T-helper 17 cell (primary cell): ENCODE data around the gene WNT3A. TPM values are rescaled to one million over a fixed set of nuclear protein-coding genes. Genes with fewer than 3 reads are reported as not detected.

Source experiments
- total RNA-seq, 4 donors: library from RNA in 2 of 4; stranded (reverse) in 2 of 4; gene quantifications; one replicate each; pipeline ENCODE4 v1.2.3 and lab custom pipeline; 2022 to 2026

Gene WNT3A
- total RNA-seq, 2 donors from 2014 or later: not detected

Other genes starting within 250 kb of the WNT3A start
- not detected for gene PRSS38, start 191.3 kb upstream of the WNT3A start, total RNA-seq
- under 1 TPM; 0.10 to 0.18 TPM for gene WNT9A, start 59.1 kb upstream of the WNT3A start, total RNA-seq
- gene ARF1, start 75.7 kb downstream of the WNT3A start, total RNA-seq: 100 to 1,000 TPM; 325 to 382 TPM
- 10 to 100 TPM; 20.9 to 21.6 TPM for gene C1orf35, start 96.3 kb downstream of the WNT3A start, total RNA-seq
- 10 to 100 TPM; 55.2 to 59.9 TPM for gene MRPL55, start 102.3 kb downstream of the WNT3A start, total RNA-seq
- gene GUK1, start 133.3 kb downstream of the WNT3A start, total RNA-seq: 100 to 1,000 TPM; 233 to 245 TPM
- gene GJC2, start 142.9 kb downstream of the WNT3A start, total RNA-seq: 1 to 10 TPM in 1 of 2 donors, under 1 TPM in 1; 0.94 to 1.9 TPM
- 10 to 100 TPM; 16.3 to 18.2 TPM for gene IBA57, start 158.8 kb downstream of the WNT3A start, total RNA-seq
- gene OBSCN, start 201.0 kb downstream of the WNT3A start, total RNA-seq: 10 to 100 TPM; 23.1 to 34.2 TPM